NCI-H524 (cell line): ENCODE results near the gene RGL4.
"Not testable (repeated sequence)": the region's sequence is repeated elsewhere in the genome, so short reads cannot be mapped to it uniquely, and the experiment has no call there.

ENCODE experiments used
- DNase-seq, 2 experiments: peaks; one replicate each; lab custom pipeline; 2025; lab: John Stamatoyannopoulos, UW

Gene RGL4, protein sequence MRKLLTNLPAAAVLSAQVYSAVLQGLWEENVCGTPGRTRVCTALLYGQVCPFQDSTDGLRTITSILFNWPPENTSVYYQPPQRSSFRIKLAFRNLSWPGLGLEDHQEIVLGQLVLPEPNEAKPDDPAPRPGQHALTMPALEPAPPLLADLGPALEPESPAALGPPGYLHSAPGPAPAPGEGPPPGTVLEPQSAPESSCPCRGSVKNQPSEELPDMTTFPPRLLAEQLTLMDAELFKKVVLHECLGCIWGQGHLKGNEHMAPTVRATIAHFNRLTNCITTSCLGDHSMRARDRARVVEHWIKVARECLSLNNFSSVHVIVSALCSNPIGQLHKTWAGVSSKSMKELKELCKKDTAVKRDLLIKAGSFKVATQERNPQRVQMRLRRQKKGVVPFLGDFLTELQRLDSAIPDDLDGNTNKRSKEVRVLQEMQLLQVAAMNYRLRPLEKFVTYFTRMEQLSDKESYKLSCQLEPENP

DNA sequence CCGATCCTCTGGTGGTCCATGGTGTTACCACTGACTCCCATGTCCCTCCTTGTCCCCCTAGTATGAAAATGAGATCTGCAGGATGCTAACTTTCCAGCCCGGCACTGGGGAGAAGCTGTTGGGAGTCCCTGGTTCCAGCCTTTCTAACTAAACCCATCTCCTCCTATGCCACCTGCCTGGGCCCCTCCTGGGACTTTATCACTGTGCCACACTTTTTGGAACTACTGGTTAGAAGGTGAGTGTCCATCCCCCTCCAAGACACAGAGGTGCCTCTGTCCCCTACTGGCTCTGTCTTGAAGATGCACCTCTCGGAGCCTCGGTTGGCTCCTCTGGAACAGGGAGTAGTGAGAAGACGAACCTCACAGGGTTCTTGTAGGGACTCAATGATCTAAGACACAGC is at the start of gene RGL4:
Gene RGL4, plus strand, starts transcription at position 301 of the 400 bp plus-strand sequence. CDS start 1,018 bp downstream, outside the sequence.
- DNase-seq: no peak

DNA sequence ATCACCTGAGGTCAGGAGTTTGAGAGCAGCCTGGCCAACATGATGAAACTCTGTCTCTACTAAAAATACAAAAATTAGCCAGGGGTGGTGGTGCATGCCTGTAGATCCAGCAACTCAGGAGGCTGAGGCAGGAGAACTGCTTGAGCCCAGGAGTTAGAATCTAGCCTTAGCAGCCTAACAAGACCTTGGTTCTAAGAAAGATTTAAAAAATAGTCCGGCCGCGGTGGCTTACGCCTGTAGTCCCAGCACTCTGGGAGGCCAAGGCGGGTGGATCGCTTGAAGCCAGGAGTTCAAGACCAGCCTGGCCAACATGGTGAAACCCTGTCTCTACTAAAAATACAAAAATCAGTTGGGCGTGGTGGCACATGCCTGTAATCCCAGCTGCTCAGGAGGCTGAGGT is 44.3 kb upstream of the RGL4 start:
- not testable (repeated sequence) for DNase-seq

DNA sequence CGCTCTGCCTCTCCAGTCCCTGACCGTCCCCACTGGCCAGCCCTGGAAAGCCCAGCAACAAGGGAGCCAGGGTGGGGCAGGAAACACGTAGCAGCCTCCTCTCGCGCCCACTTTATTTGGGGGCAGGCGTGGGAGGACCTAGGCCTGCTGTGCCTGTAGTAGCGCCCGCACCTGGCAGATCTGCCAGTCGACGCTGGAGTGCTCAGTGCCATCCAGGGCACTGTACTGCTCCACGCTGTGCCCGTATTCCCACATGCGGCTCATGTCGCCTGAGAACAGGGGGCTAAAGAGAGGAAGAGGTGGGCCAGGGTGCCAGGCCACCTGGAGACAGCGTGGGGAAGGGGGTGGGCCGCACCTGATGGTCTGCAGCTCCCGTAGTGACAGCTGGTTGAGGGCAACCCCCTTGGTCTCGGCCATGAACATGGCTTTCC is 41.7 kb upstream of the RGL4 start:
- no peak for DNase-seq

- DNase-seq: no peak
Observed at GRCh38 chr22:23651676-23652075, 39.1 kb upstream of the RGL4 start.

GRCh38 chr22:23652286-23652685 is 38.5 kb upstream of the RGL4 start:
- DNase-seq: no peak

GRCh38 chr22:23652711-23653110 is 38.1 kb upstream of the RGL4 start:
- no peak for DNase-seq

- no peak for DNase-seq
Observed at GRCh38 chr22:23655891-23656475, 34.8 kb upstream of the RGL4 start.

DNA sequence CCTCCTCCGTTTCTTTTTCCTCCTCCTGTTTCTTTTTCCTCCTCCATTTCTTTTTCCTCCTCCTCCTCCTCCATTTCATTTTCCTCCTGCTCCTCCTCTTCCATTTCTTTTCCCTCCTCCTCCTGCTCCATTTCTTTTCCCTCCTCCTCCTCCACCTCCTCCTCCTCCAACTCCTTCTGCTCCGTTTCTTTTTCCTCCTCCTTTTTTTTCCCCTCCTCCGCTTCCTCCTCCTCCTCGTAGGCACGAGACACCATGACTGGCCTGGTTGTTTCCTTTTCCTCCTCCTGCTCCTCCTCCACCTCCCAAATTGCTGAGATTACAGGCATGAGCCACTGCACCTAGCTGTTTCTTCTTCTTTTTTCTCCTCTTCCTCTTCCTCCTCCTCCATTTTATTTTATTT is 33.1 kb upstream of the RGL4 start:
- no peak for DNase-seq

GRCh38 chr22:23660381-23660780 is 30.4 kb upstream of the RGL4 start:
- DNase-seq: not testable (repeated sequence)

DNA sequence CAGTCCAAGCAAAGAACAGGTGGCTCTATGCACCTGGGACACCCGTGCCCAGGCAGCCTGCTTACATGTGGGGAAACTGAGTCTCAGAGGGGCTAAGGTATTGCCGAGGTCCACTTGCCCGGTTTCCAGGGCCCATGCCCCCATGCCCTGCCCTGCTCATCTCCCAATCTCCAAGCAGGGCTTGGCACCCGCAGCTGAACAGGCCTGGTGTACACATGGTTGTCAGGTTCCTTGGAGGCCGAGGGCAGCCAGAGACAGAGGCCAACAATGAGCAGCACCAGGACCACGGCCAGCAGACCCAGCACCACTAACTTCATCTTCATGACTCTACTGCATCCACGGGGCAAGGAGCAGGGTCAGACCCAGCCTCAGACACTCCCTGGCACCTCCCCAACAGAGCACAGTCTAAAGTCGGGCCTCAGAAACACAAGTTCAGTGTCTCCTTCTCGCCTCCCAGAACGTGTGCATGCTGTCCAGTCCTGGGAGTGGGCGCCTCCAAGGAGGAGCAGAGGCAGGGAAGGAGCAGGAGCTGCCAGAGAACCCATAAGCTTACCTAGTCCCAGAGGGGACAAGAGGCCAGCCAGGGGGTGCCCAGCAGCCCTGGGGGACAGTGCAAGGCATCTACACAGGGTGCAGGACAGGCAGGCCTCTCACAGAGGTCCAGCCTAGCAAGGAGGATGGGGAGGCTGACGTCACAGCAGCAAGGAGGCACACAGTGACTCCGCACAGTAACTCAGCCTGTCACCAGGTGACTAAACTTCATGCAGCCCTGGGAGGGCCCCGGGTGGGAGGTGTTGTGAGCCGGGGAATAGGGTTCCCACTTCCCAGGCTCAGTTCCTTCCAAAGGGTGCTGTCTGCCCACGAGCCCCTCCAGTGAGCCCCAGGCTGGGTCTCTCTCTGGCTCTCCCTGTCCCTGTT is 20.2 kb upstream of the RGL4 start:
- no peak for DNase-seq

DNA sequence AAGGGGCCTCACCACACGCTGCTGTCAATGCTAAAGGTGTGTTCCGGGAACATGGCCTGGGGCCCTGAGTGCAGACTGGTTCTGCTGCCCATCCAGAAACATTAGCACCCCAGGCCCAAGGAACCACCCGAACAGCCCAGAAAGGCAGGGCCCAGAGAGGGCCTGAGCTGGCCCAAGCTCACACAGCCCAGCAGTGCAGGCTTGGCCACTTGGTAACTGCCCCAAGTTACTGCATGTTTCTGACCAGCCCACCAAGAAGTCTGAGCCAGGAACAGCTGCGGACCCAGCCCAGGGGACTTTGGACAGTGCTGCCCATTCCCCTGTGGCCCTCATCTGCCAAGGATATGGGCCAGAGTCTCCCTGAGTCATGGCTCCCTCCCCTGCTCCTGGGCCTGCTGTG is 19.4 kb upstream of the RGL4 start:
- not testable (repeated sequence) for DNase-seq

DNA sequence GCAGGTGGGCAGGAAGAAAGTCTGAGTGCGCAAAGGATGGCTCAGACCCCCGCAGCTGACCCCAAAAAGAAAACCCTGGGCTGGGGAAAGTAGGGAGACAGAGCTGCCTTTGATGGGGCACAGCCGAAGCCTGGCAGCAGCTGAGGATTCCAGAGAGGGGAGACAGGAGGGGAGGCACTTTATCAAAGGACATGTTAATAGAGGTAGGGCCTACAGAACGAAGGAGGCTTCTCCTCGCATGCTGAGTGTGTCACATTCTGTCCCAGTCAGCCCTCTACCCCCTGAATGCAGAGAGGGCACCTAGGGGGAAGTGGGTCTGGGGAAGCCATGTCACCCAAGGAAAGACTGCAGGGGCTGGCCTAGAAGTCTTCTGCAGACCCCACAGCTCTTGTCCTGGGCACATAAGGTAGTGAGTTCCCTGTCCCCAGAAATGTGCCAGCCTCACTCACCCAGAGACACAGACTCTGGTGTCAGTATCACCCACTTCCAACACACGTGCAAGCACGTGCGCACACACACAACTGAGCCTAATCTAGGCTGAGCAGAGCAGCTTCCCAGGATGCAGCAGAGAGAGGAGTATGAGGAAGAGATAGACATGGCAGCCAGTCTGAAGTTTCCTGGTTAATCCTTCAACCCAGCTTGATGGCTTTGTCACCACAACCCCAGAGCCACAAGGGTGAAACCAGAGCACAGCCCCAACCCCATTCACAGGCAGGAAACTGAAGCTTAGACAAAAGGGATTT is 18.3 kb upstream of the RGL4 start:
- DNase-seq: not testable (repeated sequence)

DNA sequence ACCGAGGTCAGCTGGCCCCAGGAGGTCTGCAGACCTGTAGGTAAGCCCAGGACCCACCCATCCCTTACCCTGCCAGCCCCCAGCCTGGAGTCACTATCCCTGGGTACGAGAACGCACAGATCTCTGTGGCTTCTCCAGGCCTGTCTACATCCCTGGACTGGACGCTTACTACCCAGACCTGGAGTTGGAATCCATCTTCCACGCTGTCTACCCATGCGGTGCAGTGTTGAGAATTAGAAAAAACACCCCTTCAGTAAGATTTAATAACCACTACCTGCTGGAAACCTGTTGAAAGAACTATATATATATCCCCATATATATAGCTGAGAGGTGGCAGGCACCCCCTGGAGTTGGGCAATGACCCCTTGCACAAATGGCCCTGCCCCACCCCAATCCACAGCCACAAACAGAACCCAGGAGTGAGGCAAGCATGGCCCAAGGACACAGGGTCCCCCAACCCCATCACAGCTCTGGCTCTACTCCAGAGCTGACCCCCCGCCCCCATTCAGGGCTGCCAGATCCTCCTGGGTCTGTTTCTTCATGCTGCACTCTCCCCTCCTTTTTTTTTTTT is 17.7 kb upstream of the RGL4 start:
- no peak for DNase-seq

GRCh38 chr22:23673826-23674690 is 16.8 kb upstream of the RGL4 start:
- DNase-seq: no peak

DNA sequence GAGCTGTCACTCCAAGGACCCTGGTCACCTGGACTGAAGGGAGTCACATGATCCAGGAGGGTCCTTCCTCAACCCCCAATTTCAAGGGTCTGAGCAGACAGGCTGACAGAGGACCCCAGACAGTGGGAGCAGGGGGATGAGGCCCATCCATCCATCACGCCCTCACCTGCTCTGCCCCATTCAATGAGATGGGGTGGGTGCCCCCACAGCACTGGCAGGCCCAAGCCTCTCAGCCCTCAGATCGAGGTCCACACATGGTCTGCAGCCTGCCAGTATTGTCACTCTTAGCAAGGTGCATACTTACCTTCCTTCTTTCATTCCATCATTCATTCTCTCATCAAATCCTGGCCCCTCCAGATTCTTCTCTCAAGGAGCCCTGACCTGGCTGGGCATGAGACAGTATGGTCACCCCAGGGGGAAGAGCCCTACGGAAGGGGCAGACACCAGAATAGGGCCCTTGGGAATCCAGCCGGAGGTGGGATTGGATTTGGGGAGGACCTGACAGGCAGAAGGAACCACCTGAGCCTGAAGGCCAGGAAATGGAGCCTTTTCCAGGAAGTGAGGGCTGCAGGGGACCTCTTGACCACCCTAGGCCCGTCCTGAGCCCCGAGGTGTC is 15.8 kb upstream of the RGL4 start:
- not testable (repeated sequence) for DNase-seq

DNA sequence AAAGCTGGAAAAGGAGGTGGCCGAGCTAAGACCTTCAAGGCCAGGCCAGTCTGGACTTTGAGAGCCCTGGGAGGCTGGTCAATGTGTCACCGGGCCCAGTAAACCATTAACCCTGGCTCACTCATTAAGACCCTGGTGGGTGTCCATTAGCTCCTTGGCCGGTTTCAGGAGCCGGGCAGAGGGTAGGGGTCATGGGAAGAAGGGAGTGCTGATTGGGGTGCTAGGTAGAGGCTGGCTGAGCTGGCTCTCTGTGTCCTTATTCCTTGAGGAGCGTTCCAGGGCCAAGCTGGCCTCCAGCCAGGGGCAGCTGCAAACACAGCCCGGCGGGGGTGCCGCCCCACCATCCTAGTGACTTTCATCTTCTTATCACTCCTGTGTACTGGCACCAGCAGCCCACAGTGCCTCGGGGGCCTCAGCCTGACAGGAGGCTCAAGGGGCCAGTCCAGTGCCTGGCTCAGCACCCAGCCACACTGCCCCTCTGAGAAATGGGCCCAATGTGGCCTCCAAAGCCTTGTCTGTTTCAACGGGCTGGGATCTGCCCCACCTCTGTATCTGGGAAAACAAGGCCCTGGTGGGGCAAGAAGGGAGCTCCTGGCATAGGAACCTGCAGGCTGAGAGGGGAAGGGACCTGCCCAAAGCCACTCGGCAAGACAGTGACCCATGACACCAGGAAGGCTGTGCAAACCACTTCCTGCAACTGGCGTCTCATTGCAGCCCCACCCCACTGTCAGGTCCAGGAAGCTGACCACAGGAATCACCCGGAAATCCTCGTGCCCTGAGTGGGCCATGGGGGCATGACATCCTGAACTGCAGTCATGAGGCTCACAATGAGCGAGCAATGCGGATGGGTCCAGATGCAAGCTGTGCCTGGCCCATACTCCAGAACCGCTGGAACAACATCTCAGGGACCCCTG is 15.1 kb upstream of the RGL4 start:
- no peak for DNase-seq

- not testable (repeated sequence) for DNase-seq
Observed at GRCh38 chr22:23676841-23677700, 13.7 kb upstream of the RGL4 start.

DNA sequence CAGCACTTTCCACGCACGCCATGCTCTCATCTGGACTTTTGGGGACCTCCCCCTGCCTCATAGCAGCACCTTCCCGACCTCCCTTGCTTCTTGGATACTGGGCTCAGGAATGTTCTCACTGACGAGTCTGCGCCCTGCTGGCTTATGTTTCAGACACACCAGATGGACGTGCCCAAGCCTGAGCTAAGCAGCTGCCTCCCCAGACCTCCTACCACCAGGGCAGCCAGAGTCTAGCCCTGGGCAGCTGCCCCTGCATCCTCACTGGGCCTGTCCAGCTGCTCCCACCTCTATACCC is 13.2 kb upstream of the RGL4 start:
- peak; percentile 69 to 89 for DNase-seq
